ENCODE results near the gene BUD31.

GRCh38 chr7:99440195-99440594 lies 31.4 kb downstream of the BUD31 start:
- TF ChIP-seq CTCF (IDR thresholded peaks at IDR 0.05; ENCODE audit: insufficient read depth, low read depth, low read length) = no peak
- no peak for TF ChIP-seq EZH2 (IDR thresholded peaks at IDR 0.05; ENCODE audit: insufficient read depth, low read length)

Data from astrocyte (in vitro differentiated cells and primary cell).